SKM-1 treated with dmso at 0.1 percent for 144 hours (cell line): ENCODE data around the gene CDON.

ENCODE experiments used
- DNase-seq: peaks from one replicate; lab custom pipeline; 2025; ENCODE audit not compliant: unreplicated experiment; lab: John Stamatoyannopoulos, UW

Gene CDON

GRCh38 chr11:125945797-125946520, 116.7 kb downstream of the CDON start, which contains the start of gene VSIG10L2:
Gene VSIG10L2, plus strand, starts transcription at chr11:125946044. Its CDS starts 12 bp downstream, at chr11:125946056.
- no peak for DNase-seq

DNA sequence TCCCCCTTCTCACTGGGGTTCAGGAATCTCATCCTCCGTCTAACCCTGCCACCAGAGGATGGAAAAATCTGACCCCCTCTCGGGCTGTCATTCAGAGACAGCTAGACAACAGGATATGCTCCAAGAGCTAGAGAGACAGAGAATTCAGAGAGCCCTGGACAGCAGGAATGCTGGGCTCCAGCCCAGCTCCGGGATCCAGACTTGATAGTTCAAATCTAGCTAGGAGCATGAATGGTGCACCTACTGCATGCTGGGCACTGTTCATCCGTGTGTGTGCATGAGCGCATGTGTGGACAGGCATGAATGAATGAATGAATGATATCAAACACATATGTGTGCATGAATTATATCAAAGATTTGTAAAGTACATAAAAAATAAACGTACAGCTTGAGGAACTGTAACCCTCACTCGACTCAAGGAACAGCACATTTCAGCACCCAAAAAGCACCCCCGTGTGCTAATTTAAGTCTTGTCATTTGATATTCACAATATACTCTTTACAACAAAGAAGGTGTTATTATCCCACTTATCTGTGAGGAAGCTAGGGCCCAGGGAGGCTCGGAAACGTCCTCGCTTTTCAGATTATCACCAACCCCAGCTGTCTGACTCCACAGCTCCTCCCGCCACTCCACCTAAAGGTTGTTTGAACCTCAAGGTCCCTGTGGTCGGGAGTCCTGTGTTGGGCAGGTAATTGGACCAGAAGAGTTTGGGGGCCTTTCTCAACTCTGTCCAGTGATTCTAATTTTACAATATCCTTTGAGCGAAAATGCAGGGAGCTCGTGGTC, 117.5 kb downstream of the CDON start:
- DNase-seq: no peak

DNA sequence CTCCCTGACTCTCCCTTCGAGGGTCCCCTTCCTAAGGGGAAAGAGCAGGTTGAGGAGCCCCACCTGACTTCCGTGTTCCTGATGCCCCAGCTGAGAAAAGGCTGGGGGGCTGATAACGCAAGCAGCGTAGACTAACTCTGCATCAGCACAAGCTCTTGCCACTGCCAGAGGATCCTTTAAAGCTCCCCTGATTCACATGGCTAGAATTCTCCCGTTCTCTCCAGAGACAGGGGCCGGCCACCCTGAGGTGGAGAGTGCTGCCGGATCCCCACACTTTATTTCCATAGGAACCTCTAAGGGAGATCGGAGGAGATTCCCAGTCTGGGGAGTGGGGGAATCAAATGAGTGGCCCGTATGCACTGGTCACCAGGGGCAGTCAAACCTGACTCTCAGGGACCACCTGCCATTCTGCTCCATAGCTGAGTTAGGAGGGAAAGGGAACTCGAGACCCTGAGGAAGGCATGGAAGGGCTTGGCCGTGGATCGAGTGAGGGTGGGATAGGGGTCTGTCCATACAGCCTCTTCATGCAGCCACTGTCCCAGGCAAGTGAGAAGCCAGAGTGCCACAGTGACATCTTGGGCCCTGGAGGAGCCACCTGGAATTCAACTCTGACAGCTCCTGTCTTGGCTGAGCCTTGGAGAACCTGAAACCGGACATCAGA, 118.2 kb downstream of the CDON start:
- DNase-seq: no peak

DNA sequence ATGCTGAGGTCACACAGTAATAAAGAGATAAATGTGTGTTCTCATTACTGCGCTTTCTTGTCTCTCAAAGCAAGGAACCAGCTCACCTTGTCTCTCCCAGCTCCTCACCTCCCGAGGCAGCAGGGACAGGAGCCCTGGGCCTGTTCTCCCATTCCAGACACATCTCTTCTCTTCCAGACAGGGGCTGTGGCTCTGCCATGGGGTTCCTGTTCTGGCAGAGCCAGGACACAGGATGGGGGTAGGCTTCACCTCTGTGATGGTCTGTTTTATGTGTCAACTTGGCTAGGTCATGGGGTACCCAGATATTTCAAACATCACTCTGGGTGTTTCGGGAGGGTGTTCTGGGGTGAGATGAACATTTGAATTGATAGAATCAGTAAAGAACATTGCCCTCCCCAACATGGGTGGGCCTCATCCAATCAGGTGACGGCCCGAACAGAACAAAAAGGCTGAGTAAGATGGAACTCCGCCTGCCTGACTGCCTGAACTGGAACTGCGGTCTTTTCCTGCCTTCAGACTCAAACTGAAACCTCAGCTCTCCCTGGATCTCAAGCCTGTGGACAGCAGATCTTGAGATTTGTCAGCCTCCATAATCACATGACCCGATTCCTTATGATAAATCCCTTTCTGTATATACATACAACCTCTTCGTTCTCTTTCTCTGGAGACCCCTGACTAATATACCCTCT, 118.9 kb downstream of the CDON start:
- DNase-seq: no peak

- DNase-seq: no peak
Observed at GRCh38 chr11:125942771-125943428, 119.8 kb downstream of the CDON start.

- no peak for DNase-seq
Observed at GRCh38 chr11:125941619-125942611, 120.8 kb downstream of the CDON start.

GRCh38 chr11:125941267-125941618, 121.4 kb downstream of the CDON start:
- DNase-seq: no peak

DNA sequence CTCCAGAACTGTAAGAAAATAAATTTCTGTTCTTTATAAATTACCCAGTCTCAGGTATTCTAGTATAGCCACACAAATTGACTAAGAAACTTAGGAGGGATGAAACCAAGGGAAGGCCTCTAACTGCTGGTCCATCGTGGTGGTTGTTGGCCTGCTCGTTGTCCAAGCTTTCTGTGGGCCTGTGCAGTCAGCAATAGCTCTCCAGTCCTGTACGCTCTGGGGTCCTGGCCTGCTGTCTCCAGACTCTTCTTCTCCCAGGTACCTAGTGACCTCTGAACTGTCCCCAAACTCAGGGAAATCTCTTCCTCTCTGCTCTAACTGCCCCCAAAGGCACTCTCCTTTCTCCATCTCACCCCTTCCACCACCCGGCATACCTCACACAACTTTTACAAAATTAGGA, 122.5 kb downstream of the CDON start:
- DNase-seq: no peak

- DNase-seq: no peak
Observed at GRCh38 chr11:125939081-125939521, 123.6 kb downstream of the CDON start.

- DNase-seq: no peak
Observed at GRCh38 chr11:125938418-125938817, 124.2 kb downstream of the CDON start.

DNA sequence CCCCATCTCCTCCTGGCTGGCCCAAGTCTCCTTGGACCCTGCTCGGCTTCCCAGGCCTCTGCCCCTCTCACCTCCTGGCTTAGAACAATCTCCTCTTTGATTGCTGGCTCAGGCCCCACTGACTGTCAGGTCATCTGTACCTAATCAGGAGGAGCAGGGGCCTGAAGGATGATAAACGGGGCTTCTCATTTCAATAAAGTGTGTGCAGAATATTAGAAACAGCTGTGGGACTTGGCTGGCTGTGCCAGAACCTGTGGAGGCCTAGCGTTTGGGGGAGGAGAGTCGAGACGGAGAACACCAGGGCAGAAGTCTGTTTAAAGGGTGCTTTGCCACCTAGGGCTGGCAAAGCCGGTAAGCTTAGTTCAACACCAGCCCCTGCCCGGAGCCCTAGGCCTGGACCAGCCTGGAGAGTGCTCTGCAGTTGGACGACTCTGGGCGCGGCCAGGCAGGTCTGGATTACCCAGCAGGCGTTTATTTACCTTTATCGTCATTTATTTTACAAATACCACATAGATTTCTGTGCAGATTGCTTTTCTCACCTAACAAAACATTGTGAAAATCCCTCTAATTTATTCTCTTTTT, 127.0 kb downstream of the CDON start:
- DNase-seq: no peak

DNA sequence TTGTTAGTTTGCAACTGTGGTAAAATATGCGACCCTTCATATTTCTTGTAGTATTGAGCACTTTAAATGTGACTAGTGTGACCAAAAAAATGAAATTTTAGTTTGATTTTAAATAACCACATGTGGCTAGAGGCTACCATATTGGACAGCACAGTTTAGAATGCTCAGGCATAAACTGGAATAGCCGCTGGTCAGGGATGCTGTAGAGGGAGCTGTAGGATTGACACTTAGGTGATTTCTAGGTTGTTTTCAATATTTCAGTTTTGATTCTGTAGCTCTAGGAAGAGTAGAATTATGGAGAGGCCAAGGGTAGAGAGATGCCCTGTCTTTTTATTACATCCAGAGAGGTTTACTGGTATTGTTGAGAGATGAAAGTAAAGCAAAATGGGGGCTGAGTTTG, 127.6 kb downstream of the CDON start:
- no peak for DNase-seq

DNA sequence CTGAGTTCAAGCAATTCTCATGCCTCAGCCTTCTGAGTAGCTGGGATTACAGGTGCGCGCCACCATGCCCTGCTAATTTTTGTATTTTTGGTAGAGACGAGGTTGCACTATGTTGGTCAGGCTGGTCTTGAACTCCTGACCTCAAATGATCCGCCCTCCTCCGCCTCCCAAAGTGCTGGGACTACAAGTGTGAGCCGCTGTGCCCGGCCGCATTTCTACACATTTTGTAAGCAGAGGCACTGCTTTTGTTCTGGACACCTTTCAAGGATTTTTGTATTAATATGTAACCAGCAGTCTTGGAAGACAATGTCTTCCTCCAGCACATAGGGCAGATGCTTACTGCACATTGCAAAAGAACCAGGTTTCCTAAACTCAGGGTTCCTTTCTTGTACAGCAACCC, 128.2 kb downstream of the CDON start:
- no peak for DNase-seq

DNA sequence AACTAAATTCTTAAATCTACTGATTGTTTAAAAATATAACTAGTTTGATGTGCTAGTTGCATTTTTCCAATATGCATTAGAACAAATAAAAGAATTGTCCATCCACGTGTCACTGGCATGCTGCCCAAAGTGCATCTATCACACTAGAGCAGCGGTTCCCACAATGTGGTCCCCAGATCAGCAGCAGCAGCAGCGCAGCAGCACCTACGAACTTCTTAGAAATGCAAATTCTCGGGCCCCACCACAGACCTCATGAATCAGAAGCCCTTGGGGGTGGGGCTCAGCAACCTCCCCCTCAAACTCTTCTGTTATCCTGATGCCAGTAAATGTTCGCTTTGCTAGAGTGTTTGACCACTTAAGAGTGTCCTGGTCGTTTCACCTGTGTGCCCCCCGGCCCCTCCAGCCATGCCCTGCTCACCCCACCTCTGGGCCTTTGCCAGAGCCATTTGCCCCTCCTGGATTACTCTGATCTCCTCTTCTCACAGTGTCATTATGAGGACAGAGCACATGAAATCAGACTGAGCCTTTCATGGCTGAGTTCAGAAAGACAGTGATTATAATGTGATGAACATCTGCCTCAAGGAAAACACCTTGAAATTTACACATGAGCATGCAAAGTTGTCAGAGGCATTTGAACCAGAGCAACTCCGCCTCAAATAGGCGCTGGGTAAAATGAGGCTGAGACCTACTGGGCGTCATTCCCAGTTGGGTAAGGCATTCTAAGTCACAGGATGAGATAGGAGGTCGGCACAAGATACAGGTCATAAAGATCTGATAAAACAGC, 129.4 kb downstream of the CDON start:
- DNase-seq: no peak

DNA sequence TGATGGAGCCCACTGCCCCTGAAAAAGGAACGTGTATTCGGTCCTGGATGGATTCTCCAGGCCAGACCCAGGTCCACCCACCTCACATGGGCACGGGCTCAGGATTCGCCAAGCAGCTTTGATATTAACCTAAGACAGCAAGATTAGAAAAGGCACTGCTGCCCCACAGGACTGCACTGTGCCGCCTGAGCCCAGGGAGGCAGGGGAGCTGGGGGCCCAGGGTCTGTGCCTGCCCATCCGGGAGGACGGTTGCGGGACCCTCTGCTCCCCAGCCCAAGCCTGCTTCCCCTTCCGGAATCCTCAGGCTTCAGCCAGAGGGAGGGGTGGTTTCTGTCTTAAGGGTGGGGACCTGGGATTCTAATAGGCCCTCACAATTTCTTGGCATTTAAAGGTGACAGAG, 130.4 kb downstream of the CDON start:
- DNase-seq: no peak

- no peak for DNase-seq
Observed at GRCh38 chr11:125931668-125932067, 131.0 kb downstream of the CDON start.

DNA sequence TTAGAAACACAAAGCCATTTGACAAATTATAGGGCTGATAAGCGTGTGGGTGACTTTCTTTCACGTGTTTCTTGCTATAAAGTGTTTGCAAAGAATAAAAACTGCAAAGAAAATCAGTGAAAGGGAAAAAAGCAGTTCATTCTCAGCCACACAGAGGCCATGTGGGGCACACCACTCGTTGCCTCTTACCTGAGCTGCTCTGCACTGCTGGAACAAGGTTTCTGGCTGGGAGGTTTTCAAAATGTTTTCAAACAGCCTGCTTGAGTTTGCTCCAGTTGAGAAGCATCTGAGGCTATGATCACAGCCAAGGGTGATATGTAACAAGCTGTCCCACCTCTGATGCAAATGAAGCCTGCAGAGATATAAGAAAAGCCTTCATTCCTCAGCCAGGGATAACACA, 131.6 kb downstream of the CDON start:
- no peak for DNase-seq

DNA sequence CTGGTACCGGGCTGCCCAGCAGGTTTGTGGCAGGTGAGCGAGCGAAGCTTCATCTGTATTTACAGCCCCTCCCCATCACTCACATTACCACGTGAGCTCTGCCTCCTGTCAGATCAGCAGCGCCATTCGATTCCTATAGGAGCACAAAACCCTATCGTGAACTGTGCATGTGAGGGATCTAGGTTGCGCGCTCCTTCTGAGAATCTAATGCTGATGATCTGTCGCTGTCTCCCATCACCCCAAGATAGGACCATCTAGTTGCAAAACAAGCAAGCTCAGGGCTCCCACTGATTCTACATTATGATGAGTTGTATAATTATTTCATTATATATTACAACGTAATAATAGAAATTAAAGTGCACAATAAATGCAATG, 132.6 kb downstream of the CDON start:
- DNase-seq: no peak
